ENCODE data around the gene CEBPB.

DNA sequence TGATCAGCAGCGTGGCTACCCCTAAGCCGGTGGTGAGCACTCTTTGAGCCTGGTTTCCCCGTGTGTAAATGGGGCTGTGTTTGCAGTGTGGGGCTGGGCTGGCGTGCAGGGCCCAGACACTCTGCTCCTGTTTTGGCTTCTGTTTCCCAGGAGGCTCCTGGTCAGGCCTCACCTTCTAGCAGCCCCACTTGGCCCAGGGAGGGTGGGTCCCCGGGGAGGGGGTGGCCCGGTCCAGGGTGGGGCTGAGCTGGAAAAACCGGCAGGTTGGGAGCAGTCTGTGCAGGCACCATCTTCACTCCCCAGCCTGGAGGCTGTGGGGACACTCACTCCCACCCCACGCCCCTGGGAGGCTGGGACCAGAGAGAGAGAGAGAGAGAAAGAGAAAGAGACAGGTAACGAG, 25.3 kb downstream of the CEBPB start:
- TF ChIP-seq GATA3 (IDR thresholded peaks at IDR 0.05; ENCODE audit: low read depth, low read length), result no peak
- TF ChIP-seq GATA2 (IDR thresholded peaks at IDR 0.05; ENCODE audit: low read depth, low read length), result no peak

Data from SH-SY5Y (cell line).